T-cell (primary cell): ENCODE results near the gene MYT1. TPM values are rescaled to one million over a fixed set of nuclear protein-coding genes. Genes with fewer than 3 reads are reported as not detected.
A peak's percentile ranks its signal among the peaks of the same experiment; 100 is the strongest.

Experiments
- ATAC-seq, 4 experiments: fragments of 200-7000 bp in 3 of 4; fragments of 150-1000 bp in 1 of 4; cut with Tn5 transposase; replicated peaks in 1 of 4; 1 replicate in 3 of 4; 2 replicates in 1 of 4; pipeline ENCODE4 v1.10.0; 2021; ENCODE audit warnings: moderate library complexity in 3 of 4, mild to moderate bottlenecking in 2 of 4, moderate number of reproducible peaks in 1 of 4
- CTCF ChIA-PET, 2 donors: fragments of 300-600 bp; sonication (Branson Sonifier 250); formaldehyde crosslinking; loops; one replicate each; lab custom pipeline; 2022; ENCODE audit warnings: antibody characterized with exemption in 2 of 2; lab: Charles Lee
- POLR2A ChIA-PET, 2 donors: fragments of 300-600 bp; sonication (Branson Sonifier 250); formaldehyde crosslinking; loops; one replicate each; lab custom pipeline; 2022; ENCODE audit warnings: antibody characterized with exemption in 2 of 2; lab: Charles Lee
- DNase-seq, 35 experiments: peaks; one replicate each; pipeline versions ENCODE4 v3.0.0 to v3.0.0-alpha.2; 2013 to 2023
- H3K27ac ChIP-seq: one replicate; pipeline ENCODE4 v1.5.1; 2013; ENCODE audit warnings: low read length
- H3K27me3 ChIP-seq, 2 experiments: replicated peaks in 1 of 2; 1 replicate in 1 of 2; 2 replicates in 1 of 2; pipeline versions ENCODE4 v1.6.1 to v1.7.0; 2013; ENCODE audit warnings: low read length in 1 of 2, mixed read lengths in 1 of 2; ENCODE audit not compliant: control insufficient read depth in 2 of 2, insufficient read depth in 2 of 2; ENCODE audit errors: extremely low read depth in 1 of 2
- H3K36me3 ChIP-seq, 2 donors: 1 replicate in 1 of 2; 2 replicates in 1 of 2; pipeline versions ENCODE4 v1.6.1 to v1.7.0; 2013; ENCODE audit warnings: low read length in 1 of 2; ENCODE audit not compliant: control insufficient read depth in 2 of 2, insufficient read depth in 1 of 2; ENCODE audit errors: extremely low read depth in 1 of 2
- H3K4me1 ChIP-seq, 2 experiments: 1 replicate in 1 of 2; 2 replicates in 1 of 2; pipeline versions ENCODE4 v1.6.1 to v1.7.0; 2013; ENCODE audit warnings: low read length in 2 of 2, mixed read lengths in 1 of 2; ENCODE audit not compliant: insufficient read depth in 2 of 2, control insufficient read depth in 1 of 2; ENCODE audit errors: extremely low read depth in 1 of 2
- H3K4me3 ChIP-seq, 2 donors: 1 replicate in 1 of 2; 2 replicates in 1 of 2; pipeline versions ENCODE4 v1.5.1 to v1.7.0; 2013; ENCODE audit warnings: mild to moderate bottlenecking in 2 of 2, low read length in 1 of 2, moderate library complexity in 1 of 2; ENCODE audit not compliant: control insufficient read depth in 1 of 2; ENCODE audit errors: extremely low read depth in 1 of 2
- H3K9me3 ChIP-seq: 2 replicates; pipeline ENCODE4 v1.7.0; 2013
- H3K27ac Mint-ChIP-seq, 2 donors: one replicate each; pipeline ENCODE4 v1.8.0; 2020 to 2021; ENCODE audit warnings: mild to moderate bottlenecking in 2 of 2, mixed read lengths in 2 of 2
- H3K27me3 Mint-ChIP-seq, 2 donors: one replicate each; pipeline ENCODE4 v1.8.0; 2021 to 2022; ENCODE audit warnings: mixed read lengths in 2 of 2
- H3K36me3 Mint-ChIP-seq: one replicate; pipeline ENCODE4 v1.8.0; 2021; ENCODE audit warnings: mixed read lengths
- H3K4me1 Mint-ChIP-seq, 3 donors: one replicate each; pipeline ENCODE4 v1.8.0; 2020 to 2022; ENCODE audit warnings: mixed read lengths in 3 of 3, mild to moderate bottlenecking in 1 of 3
- H3K4me3 Mint-ChIP-seq, 3 donors: one replicate each; pipeline ENCODE4 v1.8.0; 2020 to 2022; ENCODE audit warnings: mild to moderate bottlenecking in 3 of 3, mixed read lengths in 3 of 3, moderate library complexity in 3 of 3
- H3K9me3 Mint-ChIP-seq, 3 donors: one replicate each; pipeline ENCODE4 v1.8.0; 2020 to 2022; ENCODE audit warnings: mixed read lengths in 3 of 3
- WGBS: methylation state at CpG from one replicate; pipeline ENCODE4 v1.1.5; 2013; ENCODE audit warnings: missing lambda C conversion rate; ENCODE audit not compliant: insufficient coverage; 5-methylcytosine and 5-hydroxymethylcytosine counted together
- total RNA-seq, 35 experiments: library from RNA in 6 of 35; stranded (reverse) in 6 of 35; fragments of 120-200 nt in 1 of 35; gene quantifications; one replicate each; pipeline versions ENCODE4 v1.2.1 to v1.2.4 and lab custom pipeline; 2013 to 2026

MYT1 gene
- total RNA-seq, 5 donors from 2014 or later (not counting 1 experiment from before 2014, with no cell fraction given): 0.06 TPM; not detected in 4

GRCh38 chr20:64156886-64157875, 7.1 kb upstream of the MYT1 start:
- ATAC-seq: no peak
- 78% methylated on average over 20 of the region's 27 CpGs for WGBS

DNA sequence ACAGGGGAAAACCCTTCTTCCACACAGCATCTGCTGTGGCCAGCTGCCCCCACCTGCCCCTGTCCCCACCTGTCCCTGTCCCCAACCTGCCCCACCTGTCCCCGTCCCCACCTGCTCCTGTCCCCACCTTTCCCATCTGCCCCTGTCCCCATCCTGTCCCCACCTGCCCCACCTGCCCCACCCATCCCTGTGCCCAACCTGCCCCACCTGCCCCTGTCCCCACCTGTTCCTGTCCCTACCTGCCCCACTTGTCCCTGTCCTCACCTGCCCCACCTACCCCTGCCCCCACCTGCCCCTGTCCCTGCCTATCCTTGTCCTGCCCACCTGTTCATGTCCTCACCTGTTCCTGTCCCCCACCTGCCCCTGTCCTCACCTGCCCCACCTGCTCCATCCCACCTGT, 6.4 kb upstream of the MYT1 start:
- POLR2A ChIA-PET: no interaction called here
- no peak for DNase-seq
- 100% methylated on average over 1 of the region's 1 CpG for WGBS
- Mint-ChIP-seq H3K4me1 (peaks cover 0 to 3% (median 0%) of the 10 kb centered on the region in 3 donors), H3K9me3 (no peaks in the 10 kb centered on the region), H3K4me3 (no peak overlapping the region), H3K36me3 (no peaks in the 10 kb centered on the region), H3K27ac (no peak overlapping the region), H3K27me3 (peaks cover 20 to 39% of the 10 kb centered on the region in 2 donors)
- H3K27me3 ChIP-seq: peaks cover 0 to 68% of the 10 kb centered on the region in 2 experiments
- no peaks in the 10 kb centered on the region for H3K36me3 ChIP-seq
- no peak overlapping the region for H3K27ac ChIP-seq
- H3K9me3 ChIP-seq: no peaks in the 10 kb centered on the region
- ATAC-seq: no peak
- no peak overlapping the region for H3K4me3 ChIP-seq
- H3K4me1 ChIP-seq: peaks cover 0 to 5% of the 10 kb centered on the region in 2 experiments
- CTCF ChIA-PET: no interaction called here

More at GRCh38 chr20:64156886-64157875, 7.1 kb upstream of the MYT1 start:
- Histone ChIP-seq H3K4me3 (no peak overlapping the region), H3K27ac (no peak overlapping the region), H3K4me1 (peaks cover 0 to 4% of the 10 kb centered on the region in 2 experiments), H3K9me3 (no peaks in the 10 kb centered on the region), H3K36me3 (no peaks in the 10 kb centered on the region), H3K27me3 (peaks cover 0 to 63% of the 10 kb centered on the region in 2 experiments)
- ChIA-PET POLR2A (no interaction called here), CTCF (no interaction called here)
- Mint-ChIP-seq H3K4me3 (no peak overlapping the region), H3K27ac (no peak overlapping the region), H3K4me1 (peaks cover 0 to 2% (median 0%) of the 10 kb centered on the region in 3 donors), H3K36me3 (no peaks in the 10 kb centered on the region), H3K27me3 (peaks cover 15 to 32% of the 10 kb centered on the region in 2 donors), H3K9me3 (no peaks in the 10 kb centered on the region)
- no peak for DNase-seq

- H3K4me3 ChIP-seq: no peak overlapping the region
- Mint-ChIP-seq H3K9me3 (no peaks in the 10 kb centered on the region), H3K4me1 (peaks cover 0 to 3% (median 0%) of the 10 kb centered on the region in 3 donors), H3K4me3 (no peak overlapping the region), H3K36me3 (no peaks in the 10 kb centered on the region), H3K27ac (peak overlapping the region in 1 of 2 donors; percentile 63), H3K27me3 (peaks cover 27 to 46% of the 10 kb centered on the region in 2 donors)
- peaks cover 0 to 5% of the 10 kb centered on the region in 2 experiments for H3K4me1 ChIP-seq
- no peaks in the 10 kb centered on the region for H3K36me3 ChIP-seq
- ATAC-seq (no peak), DNase-seq (no peak)
- ChIA-PET POLR2A (no interaction called here), CTCF (no interaction called here)
- peaks cover 0 to 71% of the 10 kb centered on the region in 2 experiments for H3K27me3 ChIP-seq
- no peaks in the 10 kb centered on the region for H3K9me3 ChIP-seq
- H3K27ac ChIP-seq: no peak overlapping the region
- 45% methylated on average over 7 of the region's 9 CpGs for WGBS
Observed at GRCh38 chr20:64158346-64159285, 5.6 kb upstream of the MYT1 start.

- no peak overlapping the region for H3K27ac ChIP-seq
- no peaks in the 10 kb centered on the region for H3K9me3 ChIP-seq
- H3K9me3 Mint-ChIP-seq: no peaks in the 10 kb centered on the region
- peaks cover 0 to 5% of the 10 kb centered on the region in 2 experiments for H3K4me1 ChIP-seq
- ATAC-seq: no peak
- peak overlapping the region in 1 of 2 donors; percentile 63 for H3K27ac Mint-ChIP-seq
- no peaks in the 10 kb centered on the region for H3K36me3 Mint-ChIP-seq
- no peaks in the 10 kb centered on the region for H3K36me3 ChIP-seq
- CTCF ChIA-PET: no interaction called here
- H3K27me3 Mint-ChIP-seq: peaks cover 34 to 53% of the 10 kb centered on the region in 2 donors
- no peak overlapping the region for H3K4me3 ChIP-seq
- DNase-seq: no peak
- no peak overlapping the region for H3K4me3 Mint-ChIP-seq
- POLR2A ChIA-PET: no interaction called here
- WGBS: 82% methylated on average over 5 of the region's 8 CpGs
- H3K4me1 Mint-ChIP-seq: peaks cover 0 to 3% (median 0%) of the 10 kb centered on the region in 3 donors
- peaks cover 0 to 72% of the 10 kb centered on the region in 2 experiments for H3K27me3 ChIP-seq
Observed at GRCh38 chr20:64159286-64159680, 5.0 kb upstream of the MYT1 start.

DNA sequence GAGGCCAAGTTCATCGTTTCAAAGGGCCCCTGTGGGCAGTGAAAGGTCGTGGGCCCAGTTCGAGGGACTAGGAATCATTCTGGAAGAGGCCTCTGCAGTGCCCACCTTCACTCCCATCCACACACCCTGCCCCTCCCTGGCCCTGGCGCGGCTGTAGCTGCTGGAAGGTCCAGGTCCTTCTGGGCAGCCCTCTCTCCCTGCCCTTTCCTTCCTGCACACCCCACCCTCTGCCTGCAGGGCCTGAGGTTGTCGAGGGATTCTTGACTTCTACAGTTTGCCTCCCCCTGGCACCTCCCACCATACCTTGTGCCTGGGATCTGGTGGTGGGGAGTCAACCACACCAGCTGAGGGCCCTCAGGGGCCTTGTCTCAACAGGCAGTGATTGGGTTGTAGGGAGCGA, 4.5 kb upstream of the MYT1 start:
- H3K27ac Mint-ChIP-seq: no peak overlapping the region
- peaks cover 38 to 57% of the 10 kb centered on the region in 2 donors for H3K27me3 Mint-ChIP-seq
- Histone ChIP-seq H3K4me1 (peaks cover 0 to 5% of the 10 kb centered on the region in 2 experiments), H3K36me3 (no peaks in the 10 kb centered on the region), H3K27ac (no peak overlapping the region), H3K27me3 (peaks cover 0 to 74% of the 10 kb centered on the region in 2 experiments), H3K4me3 (no peak overlapping the region), H3K9me3 (no peaks in the 10 kb centered on the region)
- ChIA-PET POLR2A (no interaction called here), CTCF (no interaction called here)
- no peak overlapping the region for H3K4me3 Mint-ChIP-seq
- peaks cover 0 to 3% (median 0%) of the 10 kb centered on the region in 3 donors for H3K4me1 Mint-ChIP-seq
- WGBS: 64% methylated on average over 5 of the region's 7 CpGs
- DNase-seq (no peak), ATAC-seq (no peak)
- no peaks in the 10 kb centered on the region for H3K36me3 Mint-ChIP-seq
- no peaks in the 10 kb centered on the region for H3K9me3 Mint-ChIP-seq

DNA sequence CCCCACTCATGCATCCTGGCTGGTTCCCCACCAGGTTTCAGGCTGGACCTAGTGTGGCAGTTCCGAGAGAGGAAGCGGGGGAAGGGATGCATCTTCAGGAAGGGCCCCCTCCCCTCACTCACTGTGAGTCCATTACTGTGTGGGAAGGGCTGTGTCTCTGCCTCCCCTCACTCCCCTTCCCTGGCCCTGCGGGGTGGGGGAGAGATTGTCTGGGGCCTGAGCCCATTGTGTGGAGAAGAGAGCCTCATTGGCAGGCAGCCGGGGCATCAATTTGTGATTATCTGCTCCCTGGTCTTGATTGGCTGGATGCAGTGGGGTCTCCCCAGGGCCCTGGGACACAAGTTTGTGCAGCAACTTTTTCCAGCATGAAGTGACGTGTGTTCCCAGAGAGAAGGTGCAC, 4.1 kb upstream of the MYT1 start:
- Histone ChIP-seq H3K36me3 (no peaks in the 10 kb centered on the region), H3K27ac (no peak overlapping the region), H3K9me3 (no peaks in the 10 kb centered on the region), H3K27me3 (peaks cover 0 to 74% of the 10 kb centered on the region in 2 experiments), H3K4me1 (peaks cover 0 to 5% of the 10 kb centered on the region in 2 experiments), H3K4me3 (no peak overlapping the region)
- no peaks in the 10 kb centered on the region for H3K9me3 Mint-ChIP-seq
- H3K4me1 Mint-ChIP-seq: peaks cover 0 to 3% (median 0%) of the 10 kb centered on the region in 3 donors
- no peak overlapping the region for H3K27ac Mint-ChIP-seq
- no peak for ATAC-seq
- CTCF ChIA-PET: no interaction called here
- H3K36me3 Mint-ChIP-seq: no peaks in the 10 kb centered on the region
- POLR2A ChIA-PET: no interaction called here
- no peak overlapping the region for H3K4me3 Mint-ChIP-seq
- no peak for DNase-seq
- WGBS: 80% methylated on average over 2 of the region's 5 CpGs
- H3K27me3 Mint-ChIP-seq: peaks cover 42 to 61% of the 10 kb centered on the region in 2 donors
